ENCODE results near the gene SLC9A6.
"Not testable (repeated sequence)": the region's sequence is repeated elsewhere in the genome, so short reads cannot be mapped to it uniquely, and the experiment has no call there.

SLC9A6 gene

GRCh38 chrX:136065044-136065671 is 79.9 kb downstream of the SLC9A6 start:
- DNase-seq: no peak

- DNase-seq: no peak
Observed at GRCh38 chrX:136067097-136067496, 81.9 kb downstream of the SLC9A6 start.

- no peak for DNase-seq
Observed at GRCh38 chrX:136067966-136068365, 82.7 kb downstream of the SLC9A6 start.

- no peak for DNase-seq
Observed at GRCh38 chrX:136076942-136077341, 91.7 kb downstream of the SLC9A6 start.

- no peak for DNase-seq
Observed at GRCh38 chrX:136080766-136081165, 95.5 kb downstream of the SLC9A6 start.

GRCh38 chrX:136086521-136086920 is 101.3 kb downstream of the SLC9A6 start:
- no peak for DNase-seq

GRCh38 chrX:136091898-136092297 is 106.7 kb downstream of the SLC9A6 start:
- not testable (repeated sequence) for DNase-seq

GRCh38 chrX:136094962-136095361 is 109.7 kb downstream of the SLC9A6 start:
- DNase-seq: no peak

All from KG1 (cell line).